ENCODE data around the gene SLC22A25. TPM values are rescaled to one million over a fixed set of nuclear protein-coding genes. Genes with fewer than 3 reads are reported as not detected.

The SLC22A25 gene
- total and polyA plus RNA-seq, 2 experiments from 2014 or later: 1.5 to 3.9 TPM

DNA sequence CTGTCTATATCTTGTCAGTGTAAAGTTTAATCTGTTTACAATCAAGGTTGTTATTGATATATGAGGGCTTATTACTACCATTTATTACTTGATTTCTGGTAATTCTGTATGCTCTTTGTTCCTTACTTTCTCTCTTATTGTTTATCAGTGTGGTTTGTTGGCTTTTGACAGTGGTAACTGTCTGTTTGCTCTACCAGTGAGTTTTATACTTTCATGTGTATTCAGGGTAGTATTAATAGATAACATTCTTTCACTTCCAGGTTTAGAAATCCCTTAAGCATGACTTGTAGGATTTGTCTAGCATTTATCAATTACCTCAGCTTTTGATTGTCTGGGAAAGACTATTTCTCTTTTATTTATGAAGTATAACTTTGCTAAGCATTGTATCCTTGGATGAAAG lies 37.5 kb upstream of the SLC22A25 start:
- no peaks in the 10 kb centered on the region for H3K27me3 ChIP-seq
- H3K36me3 ChIP-seq (replicated peaks; ENCODE audit: insufficient read depth, low read depth): no peaks in the 10 kb centered on the region
- no peaks in the 10 kb centered on the region for H3K9me2 ChIP-seq (replicated peaks; ENCODE audit: insufficient read depth)
- no peak overlapping the region for H3K4me2 ChIP-seq
- H3K4me3 ChIP-seq: no peak overlapping the region
- DNase-seq (ENCODE audit: low spot score): no peak
- H2AFZ ChIP-seq: no peak overlapping the region
- TF ChIP-seq EZH2phosphoT487 (IDR thresholded peaks at IDR 0.05; ENCODE audit: low read depth, severe bottlenecking, unreplicated experiment) (no peak), EZH2 (IDR thresholded peaks at IDR 0.05; ENCODE audit: borderline replicate concordance) (no peak)
- TF ChIP-seq, protein P1, sequence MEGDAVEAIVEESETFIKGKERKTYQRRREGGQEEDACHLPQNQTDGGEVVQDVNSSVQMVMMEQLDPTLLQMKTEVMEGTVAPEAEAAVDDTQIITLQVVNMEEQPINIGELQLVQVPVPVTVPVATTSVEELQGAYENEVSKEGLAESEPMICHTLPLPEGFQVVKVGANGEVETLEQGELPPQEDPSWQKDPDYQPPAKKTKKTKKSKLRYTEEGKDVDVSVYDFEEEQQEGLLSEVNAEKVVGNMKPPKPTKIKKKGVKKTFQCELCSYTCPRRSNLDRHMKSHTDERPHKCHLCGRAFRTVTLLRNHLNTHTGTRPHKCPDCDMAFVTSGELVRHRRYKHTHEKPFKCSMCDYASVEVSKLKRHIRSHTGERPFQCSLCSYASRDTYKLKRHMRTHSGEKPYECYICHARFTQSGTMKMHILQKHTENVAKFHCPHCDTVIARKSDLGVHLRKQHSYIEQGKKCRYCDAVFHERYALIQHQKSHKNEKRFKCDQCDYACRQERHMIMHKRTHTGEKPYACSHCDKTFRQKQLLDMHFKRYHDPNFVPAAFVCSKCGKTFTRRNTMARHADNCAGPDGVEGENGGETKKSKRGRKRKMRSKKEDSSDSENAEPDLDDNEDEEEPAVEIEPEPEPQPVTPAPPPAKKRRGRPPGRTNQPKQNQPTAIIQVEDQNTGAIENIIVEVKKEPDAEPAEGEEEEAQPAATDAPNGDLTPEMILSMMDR (IDR thresholded peaks at IDR 0.05; ENCODE audit: poor library complexity): no peak
- no peaks in the 10 kb centered on the region for H4K20me1 ChIP-seq (ENCODE audit: insufficient read depth, poor library complexity, severe bottlenecking)
- no peak overlapping the region for H3K27ac ChIP-seq
- no peaks in the 10 kb centered on the region for H3K9me3 ChIP-seq (ENCODE audit: low read depth)
- no peaks in the 10 kb centered on the region for H3K79me2 ChIP-seq
- H3K4me1 ChIP-seq (ENCODE audit: insufficient read depth): no peaks in the 10 kb centered on the region

DNA sequence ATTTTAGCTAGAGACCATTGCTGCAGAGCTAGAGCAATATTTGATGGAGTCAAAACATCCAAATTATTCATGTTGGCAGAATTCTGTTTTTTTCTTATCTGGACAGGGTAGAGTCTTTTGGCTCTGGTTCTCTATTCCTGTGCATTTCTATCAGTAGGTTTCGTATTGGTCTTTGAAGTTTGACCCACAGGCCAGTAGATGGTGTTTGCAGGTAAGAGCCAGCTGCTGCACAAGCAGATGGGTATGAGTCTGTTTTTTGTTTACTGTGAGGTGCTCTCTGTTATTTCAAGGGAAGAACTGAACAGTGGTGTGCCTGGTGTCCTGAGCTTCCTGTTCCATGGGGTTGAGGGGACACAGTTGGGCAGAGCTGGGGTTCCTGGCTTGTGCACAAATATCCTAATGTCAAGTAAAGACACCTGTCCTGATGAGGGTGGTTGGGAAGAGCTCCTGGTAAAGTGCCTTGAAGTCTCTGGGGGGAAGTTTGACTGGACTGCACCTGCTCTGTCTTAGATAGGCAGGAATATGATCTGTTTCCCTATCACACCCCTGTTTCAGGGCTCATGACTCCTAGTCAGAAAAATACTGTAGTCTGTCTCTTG lies 34.0 kb upstream of the SLC22A25 start:
- Histone ChIP-seq H3K4me2 (no peak overlapping the region), H3K9me2 (replicated peaks; ENCODE audit: insufficient read depth) (no peaks in the 10 kb centered on the region), H2AFZ (no peak overlapping the region), H4K20me1 (ENCODE audit: insufficient read depth, poor library complexity, severe bottlenecking) (no peaks in the 10 kb centered on the region), H3K4me3 (no peak overlapping the region), H3K27ac (no peak overlapping the region), H3K9me3 (ENCODE audit: low read depth) (no peaks in the 10 kb centered on the region), H3K36me3 (replicated peaks; ENCODE audit: insufficient read depth, low read depth) (no peaks in the 10 kb centered on the region), H3K79me2 (no peaks in the 10 kb centered on the region), H3K4me1 (ENCODE audit: insufficient read depth) (no peaks in the 10 kb centered on the region), H3K27me3 (no peaks in the 10 kb centered on the region)
- no peak for TF ChIP-seq EZH2phosphoT487 (IDR thresholded peaks at IDR 0.05; ENCODE audit: low read depth, severe bottlenecking, unreplicated experiment)
- TF ChIP-seq, protein P1 (IDR thresholded peaks at IDR 0.05; ENCODE audit: poor library complexity): no peak
- TF ChIP-seq EZH2 (IDR thresholded peaks at IDR 0.05; ENCODE audit: borderline replicate concordance): no peak
- 52% methylated on average over 1 of the region's 1 CpG for WGBS (ENCODE audit: low lambda C conversion rate, missing lambda C conversion rate)
- no peak for DNase-seq (ENCODE audit: low spot score)

DNA sequence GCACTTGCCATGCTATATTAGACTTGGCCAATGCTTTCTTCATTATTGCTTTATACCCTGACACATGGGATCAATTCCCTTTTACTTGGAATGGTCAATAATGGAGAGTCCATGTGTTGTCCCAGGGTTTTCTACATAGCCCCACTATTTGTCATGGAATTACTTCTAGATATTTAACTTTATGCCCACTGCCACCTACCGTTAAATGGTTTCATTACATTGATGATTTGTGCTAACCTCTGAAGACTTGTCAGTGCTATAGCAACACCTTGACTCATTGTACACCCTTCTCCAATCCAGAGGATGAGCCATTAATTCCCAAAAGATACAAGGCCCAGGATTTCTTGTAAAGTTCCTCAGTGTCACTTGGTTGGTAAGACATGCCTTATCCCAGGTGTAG lies 31.4 kb upstream of the SLC22A25 start:
- TF ChIP-seq EZH2 (IDR thresholded peaks at IDR 0.05; ENCODE audit: borderline replicate concordance): no peak
- TF ChIP-seq, protein P1 (IDR thresholded peaks at IDR 0.05; ENCODE audit: poor library complexity): no peak
- TF ChIP-seq EZH2phosphoT487 (IDR thresholded peaks at IDR 0.05; ENCODE audit: low read depth, severe bottlenecking, unreplicated experiment): no peak
- 62% methylated on average over 1 of the region's 1 CpG for WGBS (ENCODE audit: low lambda C conversion rate, missing lambda C conversion rate)
- Histone ChIP-seq H2AFZ (no peak overlapping the region), H3K9me2 (replicated peaks; ENCODE audit: insufficient read depth) (no peaks in the 10 kb centered on the region), H3K27me3 (no peaks in the 10 kb centered on the region), H3K27ac (no peak overlapping the region), H4K20me1 (ENCODE audit: insufficient read depth, poor library complexity, severe bottlenecking) (no peaks in the 10 kb centered on the region), H3K4me3 (no peak overlapping the region), H3K79me2 (no peaks in the 10 kb centered on the region), H3K36me3 (replicated peaks; ENCODE audit: insufficient read depth, low read depth) (no peaks in the 10 kb centered on the region), H3K9me3 (ENCODE audit: low read depth) (no peaks in the 10 kb centered on the region), H3K4me2 (no peak overlapping the region), H3K4me1 (ENCODE audit: insufficient read depth) (no peaks in the 10 kb centered on the region)
- DNase-seq (ENCODE audit: low spot score): no peak

DNA sequence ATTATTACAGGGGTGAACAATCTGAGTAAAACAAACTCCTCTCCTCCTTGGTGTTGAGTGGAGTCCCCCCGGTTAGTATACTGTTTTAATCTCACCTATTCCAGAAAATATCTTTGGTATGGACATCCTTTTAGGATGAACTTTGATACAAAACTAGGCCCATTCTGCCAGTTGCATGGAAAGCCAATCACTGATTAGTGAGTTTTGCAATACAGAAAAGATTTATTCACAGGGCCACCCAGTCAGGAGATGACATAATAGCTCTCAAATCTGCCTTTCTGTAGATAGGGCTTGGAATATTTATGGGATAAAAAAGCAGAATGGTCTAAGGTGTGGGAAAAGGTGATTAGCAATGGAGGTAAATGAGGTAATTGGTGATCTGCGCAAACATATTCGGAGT lies 30.3 kb upstream of the SLC22A25 start:
- H3K27me3 ChIP-seq: no peaks in the 10 kb centered on the region
- no peaks in the 10 kb centered on the region for H3K4me1 ChIP-seq (ENCODE audit: insufficient read depth)
- H3K79me2 ChIP-seq: no peaks in the 10 kb centered on the region
- no peak overlapping the region for H2AFZ ChIP-seq
- no peak overlapping the region for H3K4me3 ChIP-seq
- TF ChIP-seq, protein P1 (IDR thresholded peaks at IDR 0.05; ENCODE audit: poor library complexity): no peak
- TF ChIP-seq EZH2 (IDR thresholded peaks at IDR 0.05; ENCODE audit: borderline replicate concordance) (no peak), EZH2phosphoT487 (IDR thresholded peaks at IDR 0.05; ENCODE audit: low read depth, severe bottlenecking, unreplicated experiment) (no peak)
- H3K4me2 ChIP-seq: no peak overlapping the region
- 91% methylated on average over 3 of the region's 3 CpGs for WGBS (ENCODE audit: low lambda C conversion rate, missing lambda C conversion rate)
- H3K9me2 ChIP-seq (replicated peaks; ENCODE audit: insufficient read depth): no peaks in the 10 kb centered on the region
- no peaks in the 10 kb centered on the region for H4K20me1 ChIP-seq (ENCODE audit: insufficient read depth, poor library complexity, severe bottlenecking)
- no peaks in the 10 kb centered on the region for H3K9me3 ChIP-seq (ENCODE audit: low read depth)
- H3K27ac ChIP-seq: no peak overlapping the region
- no peaks in the 10 kb centered on the region for H3K36me3 ChIP-seq (replicated peaks; ENCODE audit: insufficient read depth, low read depth)
- no peak for DNase-seq (ENCODE audit: low spot score)
